Activated T-helper 1 cell treated with anti-CD3 and anti-CD28 coated beads, Interleukin-12 subunit alpha, Interleukin-12 subunit beta, Interleukin-2, Interleukin-4 antibody, amounts not matched to agents 30 ng/mL and 10 ng/mL and 1 ng/mL, durations not matched to agents 14 hours and 24 hours and 36 hours (primary cell): Measurements from ENCODE around the gene EHF. TPM values are rescaled to one million over a fixed set of nuclear protein-coding genes. Genes with fewer than 3 reads are reported as not detected.

Experiments used
- DNase-seq: peaks from one replicate; pipeline ENCODE4 v3.0.0; 2021; ENCODE audit warnings: low spot score
- H3K27ac Mint-ChIP-seq: one replicate; pipeline ENCODE4 v1.8.0; 2021; ENCODE audit warnings: mild to moderate bottlenecking, mixed read lengths
- H3K27me3 Mint-ChIP-seq: one replicate; pipeline ENCODE4 v1.8.0; 2022; ENCODE audit warnings: mild to moderate bottlenecking, moderate library complexity, mixed read lengths; ENCODE audit not compliant: insufficient read depth
- H3K36me3 Mint-ChIP-seq: one replicate; pipeline ENCODE4 v1.8.0; 2021; ENCODE audit warnings: low read depth, mixed read lengths
- H3K4me1 Mint-ChIP-seq: one replicate; pipeline ENCODE4 v1.8.0; 2021; ENCODE audit warnings: low read depth, mixed read lengths
- H3K4me3 Mint-ChIP-seq: one replicate; pipeline ENCODE4 v1.8.0; 2021; ENCODE audit warnings: mild to moderate bottlenecking, moderate library complexity, mixed read lengths
- H3K9me3 Mint-ChIP-seq: one replicate; pipeline ENCODE4 v1.8.0; 2021; ENCODE audit warnings: mixed read lengths
- intact Hi-C: fragments of 100-400 bp; cut with micrococcal nuclease; formaldehyde crosslinking; loops from one replicate; pipeline ENCODE4 v1.15.1; 2024
- total RNA-seq: library from RNA; stranded (reverse); gene quantifications from 2 replicates; pipeline ENCODE4 v1.2.3, GENCODE V29; 2022

Gene EHF
- total RNA-seq, 1 donor from 2014 or later, result not detected

- H3K27me3 Mint-ChIP-seq, result peaks cover 5% of the 10 kb centered on the region
- H3K4me3 Mint-ChIP-seq, result no peak overlapping the region
- no peak overlapping the region for H3K27ac Mint-ChIP-seq
- no peaks in the 10 kb centered on the region for H3K36me3 Mint-ChIP-seq
- no peaks in the 10 kb centered on the region for H3K4me1 Mint-ChIP-seq
- DNase-seq, result no peak
- intact Hi-C loops, result no loop called here
- H3K9me3 Mint-ChIP-seq, result no peaks in the 10 kb centered on the region
Measured at GRCh38 chr11:34605481-34606325, 15.2 kb upstream of the EHF start.

GRCh38 chr11:34606326-34607120 lies 14.4 kb upstream of the EHF start:
- intact Hi-C loops, result no loop called here
- no peak for DNase-seq
- no peak overlapping the region for H3K4me3 Mint-ChIP-seq
- H3K27me3 Mint-ChIP-seq, result peaks cover 13% of the 10 kb centered on the region
- no peak overlapping the region for H3K27ac Mint-ChIP-seq
- no peaks in the 10 kb centered on the region for H3K4me1 Mint-ChIP-seq
- H3K36me3 Mint-ChIP-seq, result no peaks in the 10 kb centered on the region
- H3K9me3 Mint-ChIP-seq, result no peaks in the 10 kb centered on the region

- no peak for DNase-seq
- Mint-ChIP-seq H3K9me3 (no peaks in the 10 kb centered on the region), H3K27me3 (peaks cover 14% of the 10 kb centered on the region), H3K4me1 (peaks cover 5% of the 10 kb centered on the region), H3K27ac (no peak overlapping the region), H3K36me3 (no peaks in the 10 kb centered on the region), H3K4me3 (no peak overlapping the region)
- intact Hi-C loops, result no loop called here
Measured at GRCh38 chr11:34609187-34609751, 11.6 kb upstream of the EHF start.

- peaks cover 5% of the 10 kb centered on the region for H3K4me1 Mint-ChIP-seq
- H3K27me3 Mint-ChIP-seq, result peaks cover 15% of the 10 kb centered on the region
- no peaks in the 10 kb centered on the region for H3K9me3 Mint-ChIP-seq
- no peak overlapping the region for H3K4me3 Mint-ChIP-seq
- intact Hi-C loops, result no loop called here
- no peak overlapping the region for H3K27ac Mint-ChIP-seq
- H3K36me3 Mint-ChIP-seq, result no peaks in the 10 kb centered on the region
- DNase-seq, result no peak
Measured at GRCh38 chr11:34609850-34610249, 11.0 kb upstream of the EHF start.

- Mint-ChIP-seq H3K27me3 (peaks cover 15% of the 10 kb centered on the region), H3K36me3 (no peaks in the 10 kb centered on the region), H3K4me1 (peaks cover 5% of the 10 kb centered on the region), H3K27ac (no peak overlapping the region), H3K9me3 (no peaks in the 10 kb centered on the region), H3K4me3 (no peak overlapping the region)
- intact Hi-C loops, result no loop called here
- no peak for DNase-seq
Measured at GRCh38 chr11:34610324-34611041, 10.4 kb upstream of the EHF start.

GRCh38 chr11:34613015-34613414 lies 7.9 kb upstream of the EHF start:
- no peak overlapping the region for H3K4me3 Mint-ChIP-seq
- peaks cover 18% of the 10 kb centered on the region for H3K27me3 Mint-ChIP-seq
- H3K36me3 Mint-ChIP-seq, result no peaks in the 10 kb centered on the region
- no peak for DNase-seq
- peaks cover 5% of the 10 kb centered on the region for H3K4me1 Mint-ChIP-seq
- H3K9me3 Mint-ChIP-seq, result no peaks in the 10 kb centered on the region
- intact Hi-C loops, result no loop called here
- H3K27ac Mint-ChIP-seq, result no peak overlapping the region

GRCh38 chr11:34613552-34614056 lies 7.3 kb upstream of the EHF start:
- Mint-ChIP-seq H3K27me3 (peaks cover 22% of the 10 kb centered on the region), H3K4me1 (peaks cover 5% of the 10 kb centered on the region), H3K9me3 (no peaks in the 10 kb centered on the region), H3K27ac (no peak overlapping the region), H3K36me3 (no peaks in the 10 kb centered on the region), H3K4me3 (no peak overlapping the region)
- intact Hi-C loops, result no loop called here
- no peak for DNase-seq

- DNase-seq, result no peak
- H3K36me3 Mint-ChIP-seq, result no peaks in the 10 kb centered on the region
- no peak overlapping the region for H3K27ac Mint-ChIP-seq
- intact Hi-C loops, result no loop called here
- H3K9me3 Mint-ChIP-seq, result no peaks in the 10 kb centered on the region
- H3K27me3 Mint-ChIP-seq, result peaks cover 22% of the 10 kb centered on the region
- H3K4me1 Mint-ChIP-seq, result peaks cover 5% of the 10 kb centered on the region
- no peak overlapping the region for H3K4me3 Mint-ChIP-seq
Measured at GRCh38 chr11:34614344-34615104, 6.4 kb upstream of the EHF start.

- intact Hi-C loops, result no loop called here
- no peak for DNase-seq
- peaks cover 5% of the 10 kb centered on the region for H3K4me1 Mint-ChIP-seq
- H3K9me3 Mint-ChIP-seq, result no peaks in the 10 kb centered on the region
- no peak overlapping the region for H3K27ac Mint-ChIP-seq
- H3K27me3 Mint-ChIP-seq, result peaks cover 29% of the 10 kb centered on the region
- H3K4me3 Mint-ChIP-seq, result no peak overlapping the region
- no peaks in the 10 kb centered on the region for H3K36me3 Mint-ChIP-seq
Measured at GRCh38 chr11:34616086-34616485, 4.8 kb upstream of the EHF start.

GRCh38 chr11:34616830-34617504 lies 3.9 kb upstream of the EHF start:
- Mint-ChIP-seq H3K27ac (no peak overlapping the region), H3K36me3 (no peaks in the 10 kb centered on the region), H3K4me3 (no peak overlapping the region), H3K4me1 (peaks cover 5% of the 10 kb centered on the region), H3K27me3 (peaks cover 26% of the 10 kb centered on the region), H3K9me3 (no peaks in the 10 kb centered on the region)
- no peak for DNase-seq
- intact Hi-C loops, result no loop called here

- H3K9me3 Mint-ChIP-seq, result no peaks in the 10 kb centered on the region
- peaks cover 32% of the 10 kb centered on the region for H3K27me3 Mint-ChIP-seq
- peaks cover 3% of the 10 kb centered on the region for H3K4me1 Mint-ChIP-seq
- no peak for DNase-seq
- H3K36me3 Mint-ChIP-seq, result no peaks in the 10 kb centered on the region
- H3K4me3 Mint-ChIP-seq, result no peak overlapping the region
- H3K27ac Mint-ChIP-seq, result no peak overlapping the region
- intact Hi-C loops, result no loop called here
Measured at GRCh38 chr11:34618406-34618805, 2.5 kb upstream of the EHF start.
